Measurements from ENCODE around the gene INHBB. TPM values are rescaled to one million over a fixed set of nuclear protein-coding genes. Genes with fewer than 3 reads are reported as not detected.

The INHBB gene
- total and polyA plus RNA-seq, 2 of the 4 experiments (the other 2 are of a cell fraction) = 0.18 to 0.92 TPM

GRCh38 chr2:120338015-120338414 is 7.9 kb upstream of the INHBB start:
- H3K4ac ChIP-seq (ENCODE audit: low read depth, low read length) = no peak overlapping the region
- H2BK20ac ChIP-seq (ENCODE audit: low read depth, low read length) = no peak overlapping the region
- peaks cover 2% of the 10 kb centered on the region; the same call in 1 of the 2 replicates for H3K9me3 ChIP-seq (ENCODE audit: control insufficient read depth, insufficient read depth, low read length)
- in situ Hi-C loops (cut with MboI; ENCODE audit: low sequenced_read_pairs) = loop anchor here (25.0 kb wide), 1 partner anchor 474 kb away; no protein-coding TSS in a partner anchor
- no peaks in the 10 kb centered on the region for H3K4me1 ChIP-seq (ENCODE audit: control insufficient read depth, insufficient read depth, low read length)
- no peak overlapping the region for H3K9ac ChIP-seq (ENCODE audit: low read depth, low read length)
- no peak overlapping the region for H3K18ac ChIP-seq (ENCODE audit: low read depth, low read length)
- POLR2A ChIA-PET (ENCODE audit: unreplicated experiment) = no interaction called here
- H3K9me1 ChIP-seq (ENCODE audit: insufficient read depth, low read length) = no peaks in the 10 kb centered on the region
- no CpG with 5 or more reads among the region's 1 CpG for WGBS, 2 experiments (ENCODE audit: extremely low coverage in 2 of 2, insufficient read length in 1 of 2)
- no peak overlapping the region for H3K4me2 ChIP-seq (ENCODE audit: low read depth, low read length)
- H2AK5ac ChIP-seq (ENCODE audit: low read depth, low read length) = no peak overlapping the region
- no peaks in the 10 kb centered on the region for H3K79me1 ChIP-seq (ENCODE audit: low read depth in 1 of 2, low read length in 2 of 2)
- no peak overlapping the region for H3K56ac ChIP-seq (ENCODE audit: extremely low read depth, insufficient read depth, low read length)
- no peak overlapping the region for H3K14ac ChIP-seq (replicated peaks; ENCODE audit: low read depth, low read length)
- intact Hi-C loops (cut with micrococcal nuclease) = no loop called here
- H2BK15ac ChIP-seq (ENCODE audit: low read depth, low read length) = no peak overlapping the region
- H4K20me1 ChIP-seq (ENCODE audit: insufficient read depth, low read length) = no peaks in the 10 kb centered on the region
- no peak overlapping the region for H2AFZ ChIP-seq (replicated peaks; ENCODE audit: low read length, poor library complexity)
- H3K23ac ChIP-seq (ENCODE audit: low read depth, low read length) = no peak overlapping the region
- no peak for DNase-seq
- H3K36me3 ChIP-seq (ENCODE audit: control insufficient read depth, insufficient read depth, low read length) = no peaks in the 10 kb centered on the region
- no peak overlapping the region for H3K27ac ChIP-seq (ENCODE audit: insufficient read depth, low read length)
- H4K8ac ChIP-seq (ENCODE audit: low read depth in 2 of 2, low read length in 2 of 2) = no peak overlapping the region
- H2BK5ac ChIP-seq (ENCODE audit: low read depth, low read length, poor library complexity, severe bottlenecking) = no peak overlapping the region
- no peak overlapping the region for H4K5ac ChIP-seq (ENCODE audit: low read depth, low read length)
- no TSS peak for BruUV-seq (replicated peaks)
- dilution Hi-C loops (cut with HindIII; ENCODE audit: low sequenced_read_pairs, unreplicated experiment) = no loop called here
- H4K91ac ChIP-seq (ENCODE audit: insufficient read depth, low read depth, low read length) = no peak overlapping the region
- CTCF ChIA-PET = no interaction called here
- ATAC-seq (ENCODE audit: low read depth) = no peak
- peaks cover 76% of the 10 kb centered on the region for H3K27me3 ChIP-seq (ENCODE audit: control insufficient read depth, insufficient read depth, low read length)
- no peak overlapping the region for H3K4me3 ChIP-seq (ENCODE audit: insufficient read depth, low read depth, low read length)
- TF ChIP-seq BHLHE40 (IDR thresholded peaks at IDR 0.05; ENCODE audit: low read depth, low read length) (no peak), RCOR1 (IDR thresholded peaks at IDR 0.05; ENCODE audit: insufficient replicate concordance, low read length) (no peak), POLR2A (IDR thresholded peaks at IDR 0.05; ENCODE audit: low read depth, low read length) (no peak), CEBPB (IDR thresholded peaks at IDR 0.05; ENCODE audit: low read depth, low read length) (peak; percentile 55), CTCF (conservative IDR thresholded peaks at IDR 0.05; ENCODE audit: low read depth, low read length) (no peak), CHD1 (IDR thresholded peaks at IDR 0.05; ENCODE audit: low read depth, low read length) (no peak), MAZ (IDR thresholded peaks at IDR 0.05; ENCODE audit: borderline replicate concordance, low read depth, low read length) (no peak), RAD21 (IDR thresholded peaks at IDR 0.05; ENCODE audit: low read length) (no peak)
- H2AK9ac ChIP-seq (replicated peaks; ENCODE audit: low read depth, low read length, poor library complexity) = no peak overlapping the region
- H2BK120ac ChIP-seq (ENCODE audit: low read depth, low read length) = no peak overlapping the region

Measured in IMR-90 (cell line).